ENCODE data around the gene NDC1. TPM values are rescaled to one million over a fixed set of nuclear protein-coding genes. Genes with fewer than 3 reads are reported as not detected.

The NDC1 gene
- total RNA-seq, 1 donor from 2014 or later, result 14.8 TPM

- Histone ChIP-seq H3K9me3 (ENCODE audit: insufficient read depth, low read depth, low read length) (no peaks in the 10 kb centered on the region), H3K4me1 (ENCODE audit: insufficient read depth, low read length) (peaks cover 81% of the 10 kb centered on the region), H2AFZ (ENCODE audit: low read depth, low read length) (no peak overlapping the region), H3K4me3 (ENCODE audit: insufficient read depth, low read depth, low read length) (peak overlapping the region; percentile 74), H4K20me1 (ENCODE audit: insufficient read depth, low read length) (no peaks in the 10 kb centered on the region), H3K27me3 (ENCODE audit: insufficient read depth, low read length) (no peaks in the 10 kb centered on the region), H3K9ac (ENCODE audit: low read length) (peak overlapping the region; percentile 95), H3K27ac (ENCODE audit: low read depth, low read length) (peak overlapping the region; percentile 100), H3K36me3 (ENCODE audit: insufficient read depth, low read length) (no peaks in the 10 kb centered on the region), H3K4me2 (ENCODE audit: low read length) (peak overlapping the region; percentile 94), H3K79me2 (ENCODE audit: insufficient read depth, low read length) (peaks cover 71% of the 10 kb centered on the region)
- H3K27ac Mint-ChIP-seq (ENCODE audit: unreplicated experiment), result no peak overlapping the region
- H3K36me3 Mint-ChIP-seq (ENCODE audit: low read depth, unreplicated experiment), result no peaks in the 10 kb centered on the region
- H3K9me3 Mint-ChIP-seq (ENCODE audit: unreplicated experiment), result no peaks in the 10 kb centered on the region
- H3K4me1 Mint-ChIP-seq (ENCODE audit: low read depth, unreplicated experiment), result peaks cover 3% of the 10 kb centered on the region
- FAIRE-seq, result no peak
- H3K27me3 Mint-ChIP-seq (ENCODE audit: low read depth, unreplicated experiment), result peaks cover 47% of the 10 kb centered on the region
- H3K4me3 Mint-ChIP-seq (ENCODE audit: unreplicated experiment), result no peak overlapping the region
- peak; percentile 47 for DNase-seq (ENCODE audit: low read depth)
- no peak for TF ChIP-seq CTCF (IDR thresholded peaks at IDR 0.05; ENCODE audit: insufficient read depth, low read depth, low read length)
- TF ChIP-seq EZH2 (IDR thresholded peaks at IDR 0.05; ENCODE audit: insufficient read depth, low read length), result no peak
Observed at GRCh38 chr1:53735261-53735660, 102.8 kb downstream of the NDC1 start.

- Histone ChIP-seq H2AFZ (ENCODE audit: low read depth, low read length) (no peak overlapping the region), H3K9me3 (ENCODE audit: insufficient read depth, low read depth, low read length) (no peaks in the 10 kb centered on the region), H3K9ac (ENCODE audit: low read length) (peak overlapping the region; percentile 95), H3K4me3 (ENCODE audit: insufficient read depth, low read depth, low read length) (peak overlapping the region; percentile 74), H4K20me1 (ENCODE audit: insufficient read depth, low read length) (no peaks in the 10 kb centered on the region), H3K4me2 (ENCODE audit: low read length) (peak overlapping the region; percentile 94), H3K79me2 (ENCODE audit: insufficient read depth, low read length) (peaks cover 77% of the 10 kb centered on the region), H3K4me1 (ENCODE audit: insufficient read depth, low read length) (peaks cover 76% of the 10 kb centered on the region), H3K36me3 (ENCODE audit: insufficient read depth, low read length) (no peaks in the 10 kb centered on the region), H3K27ac (ENCODE audit: low read depth, low read length) (peak overlapping the region; percentile 100), H3K27me3 (ENCODE audit: insufficient read depth, low read length) (no peaks in the 10 kb centered on the region)
- Mint-ChIP-seq H3K27me3 (ENCODE audit: low read depth, unreplicated experiment) (peaks cover 47% of the 10 kb centered on the region), H3K36me3 (ENCODE audit: low read depth, unreplicated experiment) (no peaks in the 10 kb centered on the region), H3K4me3 (ENCODE audit: unreplicated experiment) (no peak overlapping the region), H3K9me3 (ENCODE audit: unreplicated experiment) (no peaks in the 10 kb centered on the region), H3K4me1 (ENCODE audit: low read depth, unreplicated experiment) (peaks cover 3% of the 10 kb centered on the region), H3K27ac (ENCODE audit: unreplicated experiment) (no peak overlapping the region)
- TF ChIP-seq EZH2 (IDR thresholded peaks at IDR 0.05; ENCODE audit: insufficient read depth, low read length) (no peak), CTCF (IDR thresholded peaks at IDR 0.05; ENCODE audit: insufficient read depth, low read depth, low read length) (no peak)
- peak; percentile 85 for DNase-seq (ENCODE audit: low read depth)
- FAIRE-seq, result peak; percentile 56
Observed at GRCh38 chr1:53734650-53735211, 103.4 kb downstream of the NDC1 start.

- no peaks in the 10 kb centered on the region for H3K9me3 ChIP-seq (ENCODE audit: insufficient read depth, low read depth, low read length)
- peaks cover 73% of the 10 kb centered on the region for H3K4me1 ChIP-seq (ENCODE audit: insufficient read depth, low read length)
- no peaks in the 10 kb centered on the region for H3K27me3 ChIP-seq (ENCODE audit: insufficient read depth, low read length)
- peaks cover 3% of the 10 kb centered on the region for H3K4me1 Mint-ChIP-seq (ENCODE audit: low read depth, unreplicated experiment)
- H3K36me3 Mint-ChIP-seq (ENCODE audit: low read depth, unreplicated experiment), result no peaks in the 10 kb centered on the region
- H3K36me3 ChIP-seq (ENCODE audit: insufficient read depth, low read length), result no peaks in the 10 kb centered on the region
- DNase-seq (ENCODE audit: low read depth), result peak; percentile 87
- peak; percentile 23 for FAIRE-seq
- peaks cover 83% of the 10 kb centered on the region for H3K79me2 ChIP-seq (ENCODE audit: insufficient read depth, low read length)
- H3K27ac ChIP-seq (ENCODE audit: low read depth, low read length), result peak overlapping the region; percentile 100
- no peaks in the 10 kb centered on the region for H3K9me3 Mint-ChIP-seq (ENCODE audit: unreplicated experiment)
- peaks cover 49% of the 10 kb centered on the region for H3K27me3 Mint-ChIP-seq (ENCODE audit: low read depth, unreplicated experiment)
- no peaks in the 10 kb centered on the region for H4K20me1 ChIP-seq (ENCODE audit: insufficient read depth, low read length)
- TF ChIP-seq EZH2 (IDR thresholded peaks at IDR 0.05; ENCODE audit: insufficient read depth, low read length) (no peak), CTCF (IDR thresholded peaks at IDR 0.05; ENCODE audit: insufficient read depth, low read depth, low read length) (no peak)
- peak overlapping the region; percentile 94 for H3K4me2 ChIP-seq (ENCODE audit: low read length)
- no peak overlapping the region for H2AFZ ChIP-seq (ENCODE audit: low read depth, low read length)
- H3K4me3 ChIP-seq (ENCODE audit: insufficient read depth, low read depth, low read length), result peak overlapping the region; percentile 74
- H3K27ac Mint-ChIP-seq (ENCODE audit: unreplicated experiment), result no peak overlapping the region
- peak overlapping the region; percentile 95 for H3K9ac ChIP-seq (ENCODE audit: low read length)
- no peak overlapping the region for H3K4me3 Mint-ChIP-seq (ENCODE audit: unreplicated experiment)
Observed at GRCh38 chr1:53733975-53734649, 104.0 kb downstream of the NDC1 start.
